ENCODE data around the gene DCXR. TPM values are rescaled to one million over a fixed set of nuclear protein-coding genes. Genes with fewer than 3 reads are reported as not detected.

The DCXR gene
- total and polyA plus RNA-seq, 2 donors (not counting 3 experiments of a cell fraction or from before 2014, with no cell fraction given) = 93.0 to 178 TPM

- TF ChIP-seq FOS (IDR thresholded peaks at IDR 0.05; ENCODE audit: borderline replicate concordance, insufficient read depth, low read length) (no peak), JUN (IDR thresholded peaks at IDR 0.05; ENCODE audit: borderline replicate concordance, insufficient read depth, insufficient read length, low read depth) (no peak), MAX (IDR thresholded peaks at IDR 0.05; ENCODE audit: insufficient read depth, insufficient read length) (no peak), CTCF (IDR thresholded peaks at IDR 0.05; ENCODE audit: extremely low read depth in 1 of 2, insufficient read depth in 1 of 2, low read depth in 1 of 2, low read length in 2 of 2) (no peak), GATA2 (IDR thresholded peaks at IDR 0.05; ENCODE audit: insufficient read depth, insufficient read length, low read depth, low read length) (no peak), POLR2AphosphoS5 (IDR thresholded peaks at IDR 0.05; ENCODE audit: insufficient read depth, low read depth, low read length) (no peak), EZH2 (IDR thresholded peaks at IDR 0.05; ENCODE audit: borderline replicate concordance, low read depth, low read length, severe bottlenecking) (no peak), POLR2A (IDR thresholded peaks at IDR 0.05; ENCODE audit: low read depth, low read length) (no peak), MYC (IDR thresholded peaks at IDR 0.05; ENCODE audit: low read depth, low read length) (no peak)
- FAIRE-seq = no peak
- dilution Hi-C loops (cut with MboI; ENCODE audit: extremely low pct_ligation_motif_present, low sequenced_read_pairs) = no loop called here
These were observed 44.0 kb upstream of the DCXR start for GRCh38 chr17:82081546-82081945.

More at GRCh38 chr17:82081546-82081945, 44.0 kb upstream of the DCXR start:
- H3K9me1 ChIP-seq (replicated peaks; ENCODE audit: control insufficient read depth, extremely low read depth, insufficient read depth, low read length) = no peaks in the 10 kb centered on the region
- DNase-seq (ENCODE audit: low read depth, low spot score) = no peak
- H3K9ac ChIP-seq (replicated peaks; ENCODE audit: extremely low read depth, insufficient read depth, low read length) = no peak overlapping the region
- ChIA-PET CTCF (no interaction called here), POLR2A (no interaction called here)
- intact Hi-C loops (cut with micrococcal nuclease) = no loop called here
- H3K4me3 ChIP-seq (replicated peaks in 1 of 3; ENCODE audit: insufficient read depth in 1 of 3, low read depth in 1 of 3, low read length in 3 of 3) = no peak overlapping the region
- H3K79me2 ChIP-seq (ENCODE audit: control insufficient read depth, insufficient read depth, low read length) = peaks cover 3% of the 10 kb centered on the region
- no peaks in the 10 kb centered on the region for H3K27me3 ChIP-seq (ENCODE audit: control insufficient read depth in 2 of 2, insufficient read depth in 2 of 2, low read length in 2 of 2)
- H3K9me3 ChIP-seq (replicated peaks; ENCODE audit: control insufficient read depth, insufficient read depth, low read length) = no peaks in the 10 kb centered on the region
- no peak overlapping the region for H3K4me2 ChIP-seq (ENCODE audit: insufficient read depth, low read length)
- H3K36me3 ChIP-seq (ENCODE audit: control insufficient read depth in 2 of 2, extremely low read depth in 1 of 2, insufficient read depth in 2 of 2, low read length in 2 of 2) = peaks cover 36 to 64% of the 10 kb centered on the region in 2 experiments
- no TSS peak for BruUV-seq (replicated peaks)
- H3K4me1 ChIP-seq (ENCODE audit: control insufficient read depth, extremely low read depth, insufficient read depth, low read length) = no peaks in the 10 kb centered on the region
- H4K20me1 ChIP-seq (replicated peaks; ENCODE audit: control insufficient read depth, extremely low read depth, insufficient read depth, low read length) = no peaks in the 10 kb centered on the region
- no peak overlapping the region for H3K27ac ChIP-seq (ENCODE audit: insufficient read depth, low read depth, low read length)
- H2AFZ ChIP-seq (ENCODE audit: low read depth, low read length) = no peak overlapping the region

All from endothelial cell of umbilical vein (primary cell).